Loucy (cell line): ENCODE data around the gene SATB2.

Experiments used
- H2AFZ ChIP-seq: fragments of 200-600 bp; sonication (generic); 2 replicates; pipeline ENCODE4 v1.6.0; 2016; ENCODE audit warnings: antibody characterized with exemption, mild to moderate bottlenecking, low read length, moderate library complexity
- H3F3A ChIP-seq: fragments of 200-600 bp; 2 replicates; pipeline ENCODE4 v1.6.0; 2016; ENCODE audit warnings: antibody characterized with exemption, low read depth, mild to moderate bottlenecking
- H3K27me3 ChIP-seq: fragments of 200-600 bp; sonication (generic); 2 replicates; pipeline ENCODE4 v1.6.1; 2014; ENCODE audit warnings: low read length, mild to moderate bottlenecking; ENCODE audit not compliant: insufficient read depth, poor library complexity, severe bottlenecking
- H3K36me3 ChIP-seq: fragments of 200-600 bp; sonication (generic); 2 replicates; pipeline ENCODE4 v1.6.1; 2016; ENCODE audit warnings: low read length; ENCODE audit not compliant: insufficient read depth
- H3K4me1 ChIP-seq: fragments of 200-600 bp; sonication (generic); 2 replicates; pipeline ENCODE4 v1.5.1; 2014; ENCODE audit warnings: low read length, mild to moderate bottlenecking; ENCODE audit not compliant: insufficient read depth, poor library complexity, severe bottlenecking
- H3K4me2 ChIP-seq: fragments of 200-600 bp; sonication (generic); 2 replicates; pipeline ENCODE4 v1.6.0; 2014; ENCODE audit warnings: antibody characterized with exemption, low read length, low read depth, mild to moderate bottlenecking; ENCODE audit not compliant: poor library complexity, severe bottlenecking
- H3K4me3 ChIP-seq: fragments of 200-600 bp; sonication (generic); 2 replicates; pipeline ENCODE4 v1.5.1; 2014; ENCODE audit warnings: low read length, mild to moderate bottlenecking, mixed read lengths; ENCODE audit not compliant: poor library complexity, severe bottlenecking
- H3K79me2 ChIP-seq: fragments of 200-600 bp; sonication (generic); 2 replicates; pipeline ENCODE4 v1.6.1; 2014; ENCODE audit warnings: low read length; ENCODE audit not compliant: insufficient read depth
- H3K9ac ChIP-seq: fragments of 200-600 bp; sonication (generic); 2 replicates; pipeline ENCODE4 v1.6.0; 2014; ENCODE audit warnings: mild to moderate bottlenecking, low read depth, low read length, moderate library complexity; ENCODE audit not compliant: poor library complexity, severe bottlenecking
- H3K9me2 ChIP-seq: fragments of 200-600 bp; sonication (generic); replicated peaks from 2 replicates; pipeline ENCODE4 v1.6.1; 2016; ENCODE audit warnings: low read depth, low read length, mixed read lengths
- H3K9me3 ChIP-seq: fragments of 200-600 bp; sonication (generic); 2 replicates; pipeline ENCODE4 v1.6.1; 2014; ENCODE audit warnings: mild to moderate bottlenecking, antibody characterized with exemption, low read length, low read depth; ENCODE audit not compliant: insufficient read depth
- H4K20me1 ChIP-seq: fragments of 200-600 bp; sonication (generic); 2 replicates; pipeline ENCODE4 v1.6.0; 2014; ENCODE audit warnings: antibody characterized with exemption, low read length, mild to moderate bottlenecking; ENCODE audit not compliant: insufficient read depth, poor library complexity, severe bottlenecking
- CTCF ChIP-seq: fragments of 200-600 bp; sonication (generic); conservative IDR thresholded peaks from 2 replicates; pipeline ENCODE4 v1.5.1; 2014; ENCODE audit warnings: mild to moderate bottlenecking, antibody characterized with exemption, low read length
- EZH2phosphoT487 ChIP-seq: fragments of 200-600 bp; IDR thresholded peaks from 2 replicates; pipeline ENCODE4 v1.6.1; 2018; ENCODE audit warnings: antibody characterized with exemption, mild to moderate bottlenecking, moderate library complexity, borderline replicate concordance

The SATB2 gene

DNA sequence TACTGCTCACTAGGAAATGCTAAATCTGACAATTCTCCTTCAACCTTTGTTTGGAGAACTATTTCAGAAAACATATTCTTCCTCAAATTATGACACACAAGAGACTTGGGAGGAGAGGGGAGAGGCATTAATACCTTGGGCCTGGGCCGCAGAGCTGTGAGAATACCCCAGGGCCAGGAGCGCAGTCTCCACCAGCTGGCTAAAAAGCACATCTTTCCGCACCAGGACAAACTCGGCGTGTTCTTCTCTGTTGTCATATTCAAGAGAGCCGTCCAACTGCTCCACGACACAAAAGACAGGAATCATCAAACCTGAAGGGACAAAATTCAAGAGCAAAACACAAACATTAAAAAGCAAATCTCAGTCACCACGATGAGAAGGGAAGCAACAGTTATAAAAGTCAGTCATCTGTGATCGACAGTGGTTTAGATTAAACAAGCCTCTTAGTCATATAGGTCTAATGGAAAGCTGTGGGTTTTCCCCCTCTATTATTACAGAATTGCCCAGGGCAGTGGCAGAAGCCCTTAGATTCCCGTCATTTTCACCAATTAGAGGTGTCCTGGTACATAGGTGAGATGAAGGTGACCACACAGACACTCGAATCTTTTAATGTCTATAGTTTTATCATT is 24.4 kb downstream of the SATB2 start:
- Histone ChIP-seq H3K9ac (no peak overlapping the region), H3K4me2 (no peak overlapping the region), H3K4me3 (no peak overlapping the region), H3K4me1 (no peaks in the 10 kb centered on the region), H4K20me1 (no peaks in the 10 kb centered on the region), H2AFZ (no peak overlapping the region), H3K9me2 (no peaks in the 10 kb centered on the region), H3K36me3 (no peaks in the 10 kb centered on the region), H3K9me3 (no peaks in the 10 kb centered on the region), H3K27me3 (no peaks in the 10 kb centered on the region), H3F3A (no peaks in the 10 kb centered on the region), H3K79me2 (no peaks in the 10 kb centered on the region)
- no peak for TF ChIP-seq EZH2phosphoT487
- TF ChIP-seq CTCF: no peak

DNA sequence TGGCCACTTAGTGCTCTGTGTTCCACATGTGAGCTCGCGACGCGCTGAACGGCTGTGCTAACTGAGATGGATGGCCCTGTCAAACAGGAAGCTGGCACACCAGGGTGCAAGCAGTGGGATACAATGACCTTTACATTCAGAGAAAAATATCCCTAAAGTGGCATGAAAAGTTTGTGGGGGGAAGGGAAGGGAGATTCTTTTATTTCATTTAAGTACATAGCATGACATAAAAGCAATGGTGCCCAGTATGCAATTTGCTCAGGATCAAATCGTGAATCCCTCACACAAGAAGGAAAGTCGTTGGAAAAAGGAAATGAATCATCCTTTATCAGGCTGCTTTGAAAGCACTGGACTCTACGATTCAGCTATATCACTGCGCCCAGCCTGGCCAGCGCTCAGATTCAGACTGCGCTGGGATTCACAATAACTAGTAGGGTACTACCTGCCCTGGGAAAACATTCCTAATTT is 26.0 kb downstream of the SATB2 start:
- no peaks in the 10 kb centered on the region for H3K9me2 ChIP-seq
- no peak overlapping the region for H3K4me2 ChIP-seq
- no peak overlapping the region for H2AFZ ChIP-seq
- no peaks in the 10 kb centered on the region for H3K27me3 ChIP-seq
- H3K9me3 ChIP-seq: no peaks in the 10 kb centered on the region
- no peak overlapping the region for H3K9ac ChIP-seq
- no peaks in the 10 kb centered on the region for H3K4me1 ChIP-seq
- no peaks in the 10 kb centered on the region for H3K79me2 ChIP-seq
- no peaks in the 10 kb centered on the region for H3K36me3 ChIP-seq
- no peaks in the 10 kb centered on the region for H4K20me1 ChIP-seq
- no peak overlapping the region for H3K4me3 ChIP-seq
- H3F3A ChIP-seq: no peaks in the 10 kb centered on the region
- TF ChIP-seq CTCF: no peak
- no peak for TF ChIP-seq EZH2phosphoT487

DNA sequence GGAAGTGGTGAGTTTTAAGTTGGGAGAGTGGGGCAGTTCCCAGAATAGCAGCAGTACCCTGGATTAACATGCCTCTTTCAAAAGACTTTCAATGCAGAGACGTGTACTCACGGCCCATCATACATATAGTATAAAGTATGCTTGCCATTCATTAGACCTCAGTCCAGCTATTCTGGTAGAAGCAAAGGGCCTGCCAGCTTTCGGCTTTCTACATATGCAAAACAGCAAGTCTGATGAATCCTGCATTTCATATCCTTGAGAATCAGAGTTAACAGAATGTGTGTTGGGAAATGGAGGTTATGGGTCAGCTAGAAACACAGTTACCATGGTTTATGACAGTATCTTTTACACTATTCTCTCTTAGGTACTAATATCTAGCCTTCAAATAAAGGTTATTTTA is 27.5 kb downstream of the SATB2 start:
- H4K20me1 ChIP-seq: no peaks in the 10 kb centered on the region
- H3K4me1 ChIP-seq: no peaks in the 10 kb centered on the region
- H3K36me3 ChIP-seq: no peaks in the 10 kb centered on the region
- H3F3A ChIP-seq: no peaks in the 10 kb centered on the region
- H3K9ac ChIP-seq: no peak overlapping the region
- H2AFZ ChIP-seq: no peak overlapping the region
- H3K4me2 ChIP-seq: no peak overlapping the region
- H3K27me3 ChIP-seq: no peaks in the 10 kb centered on the region
- H3K9me3 ChIP-seq: no peaks in the 10 kb centered on the region
- no peaks in the 10 kb centered on the region for H3K79me2 ChIP-seq
- TF ChIP-seq CTCF: no peak
- TF ChIP-seq EZH2phosphoT487: no peak
- H3K4me3 ChIP-seq: no peak overlapping the region
- H3K9me2 ChIP-seq: no peaks in the 10 kb centered on the region
